Stomach (tissue), 9 donors: Measurements from ENCODE around the gene KAT2A. TPM values are rescaled to one million over a fixed set of nuclear protein-coding genes. Genes with fewer than 3 reads are reported as not detected.

Experiments used
- DNase-seq, 2 donors: peaks; one replicate each; pipeline versions ENCODE4 v3.0.0 to v3.0.0-alpha.2; 2013 to 2019
- H3K27ac ChIP-seq, 5 donors: fragments of 200-600 bp in 4 of 5; sonication (generic) in 4 of 5; one replicate each; pipeline ENCODE4 v1.5.1; 2013 to 2019; ENCODE audit warnings: mild to moderate bottlenecking in 1 of 5, moderate library complexity in 1 of 5
- H3K27me3 ChIP-seq, 3 donors: fragments of 200-600 bp; sonication (generic); one replicate each; pipeline ENCODE4 v1.5.1; 2017 to 2019; ENCODE audit warnings: mixed run types in 1 of 3
- H3K36me3 ChIP-seq, 4 donors: fragments of 200-600 bp; sonication (generic); 1 replicate in 3 of 4; 2 replicates in 1 of 4; pipeline ENCODE4 v1.5.1; 2016 to 2019
- H3K4me1 ChIP-seq, 4 donors: fragments of 200-600 bp; sonication (generic); one replicate each; pipeline ENCODE4 v1.5.1; 2016 to 2019
- H3K4me3 ChIP-seq, 4 donors: fragments of 200-600 bp; sonication (generic) in 3 of 4; one replicate each; pipeline ENCODE4 v1.5.1; 2016 to 2019; ENCODE audit warnings: mild to moderate bottlenecking in 1 of 4
- H3K9me3 ChIP-seq, 4 donors: fragments of 200-600 bp; sonication (generic); one replicate each; pipeline ENCODE4 v1.5.1; 2016 to 2019
- CTCF ChIP-seq, 7 experiments: fragments of 450-650 bp in 4 of 7; fragments of 200-600 bp in 3 of 7; sonication (generic) in 3 of 7; IDR thresholded peaks; one replicate each; pipeline ENCODE4 v1.5.1; 2016 to 2019; ENCODE audit warnings: antibody characterized with exemption in 7 of 7, control low read depth in 2 of 7, mild to moderate bottlenecking in 1 of 7
- EP300 ChIP-seq: sonication (generic); formaldehyde crosslinking; IDR thresholded peaks from one replicate; pipeline ENCODE4 v1.6.1; 2017; ENCODE audit warnings: antibody characterized with exemption
- POLR2A ChIP-seq, 4 donors: fragments of 450-650 bp; IDR thresholded peaks; one replicate each; pipeline ENCODE4 v1.6.1; 2016; ENCODE audit warnings: antibody characterized with exemption in 4 of 4, control low read depth in 2 of 4, mild to moderate bottlenecking in 1 of 4, moderate library complexity in 1 of 4
- POLR2AphosphoS5 ChIP-seq, 3 donors: sonication (generic); formaldehyde crosslinking; IDR thresholded peaks; one replicate each; pipeline ENCODE4 v1.6.1; 2016; ENCODE audit warnings: antibody characterized with exemption in 3 of 3
- WGBS, 5 donors: extraction: QIAGEN DNeasy Blood & Tissue Kit in 3 of 5; methylation state at CpG; one replicate each; pipeline versions ENCODE4 v1.1.5 to v1.1.7; 2013 to 2018; 5-methylcytosine and 5-hydroxymethylcytosine counted together
- intact Hi-C: fragments of 100-400 bp; cut with DNase I; formaldehyde crosslinking; loops from one replicate; pipeline ENCODE4 v1.15.1; 2023; ENCODE audit warnings: low total_unique reads
- polyA plus RNA-seq, 3 donors: library from polyadenylated mRNA; stranded (reverse); fragments of 200-250 nt; gene quantifications; one replicate each; pipeline ENCODE4 v1.2.3, GENCODE V29; 2013
- total RNA-seq, 5 donors: library from RNA; depleted of rRNA; stranded (reverse); fragments of >200 nt; gene quantifications; one replicate each; pipeline versions ENCODE4 v1.1.0 to v1.2.3, GENCODE V29; 2014 to 2016
- donor health status: healthy with polysubstance abuse.
- donor health status: Bipolar disorder and iron deficiency.
- donor health status: healthy.

The KAT2A gene
- total and polyA plus RNA-seq, 8 donors = 10.1 to 114 (median 57.3) TPM

GRCh38 chr17:42096360-42097111, 24.6 kb downstream of the KAT2A start:
- Histone ChIP-seq H3K4me1 (peaks cover 10 to 16% (median 12%) of the 10 kb centered on the region in 4 donors), H3K27me3 (peaks cover 0 to 57% (median 25%) of the 10 kb centered on the region in 3 donors), H3K4me3 (no peak overlapping the region), H3K9me3 (no peaks in the 10 kb centered on the region), H3K36me3 (no peaks in the 10 kb centered on the region), H3K27ac (no peak overlapping the region)
- intact Hi-C loops = no loop called here
- 45 to 62% (median 56%) methylated on average over 8 of the region's 8 CpGs for WGBS, 5 donors
- no peak for DNase-seq
- TF ChIP-seq CTCF (IDR thresholded peaks at IDR 0.05) (no peak), EP300 (no peak), POLR2AphosphoS5 (IDR thresholded peaks at IDR 0.05) (no peak), POLR2A (IDR thresholded peaks at IDR 0.05) (no peak)

- no peak for DNase-seq
- intact Hi-C loops = no loop called here
- WGBS, 5 donors = 84 to 90% (median 88%) methylated on average over 12 of the region's 12 CpGs
- Histone ChIP-seq H3K4me3 (no peak overlapping the region), H3K36me3 (no peaks in the 10 kb centered on the region), H3K4me1 (peaks cover 10 to 14% (median 12%) of the 10 kb centered on the region in 4 donors), H3K27me3 (peaks cover 0 to 65% (median 25%) of the 10 kb centered on the region in 3 donors), H3K27ac (no peak overlapping the region), H3K9me3 (no peaks in the 10 kb centered on the region)
- TF ChIP-seq POLR2AphosphoS5 (IDR thresholded peaks at IDR 0.05) (no peak), EP300 (no peak), CTCF (IDR thresholded peaks at IDR 0.05) (no peak), POLR2A (IDR thresholded peaks at IDR 0.05) (no peak)
Observed at GRCh38 chr17:42094375-42095069, 26.6 kb downstream of the KAT2A start.

- TF ChIP-seq POLR2AphosphoS5 (IDR thresholded peaks at IDR 0.05) = no peak
- Histone ChIP-seq H3K36me3 (no peaks in the 10 kb centered on the region), H3K4me1 (peaks cover 3 to 7% (median 5%) of the 10 kb centered on the region in 4 donors), H3K27ac (no peak overlapping the region), H3K9me3 (no peaks in the 10 kb centered on the region), H3K4me3 (no peak overlapping the region), H3K27me3 (peaks cover 0 to 71% (median 30%) of the 10 kb centered on the region in 3 donors)
- no peak for DNase-seq
- WGBS, 5 donors = 40 to 67% (median 54%) methylated on average over 4 to 6 of the region's 6 CpGs
- intact Hi-C loops = no loop called here
Observed at GRCh38 chr17:42092939-42093338, 28.2 kb downstream of the KAT2A start.

- Histone ChIP-seq H3K27ac (no peak overlapping the region), H3K9me3 (no peaks in the 10 kb centered on the region), H3K4me1 (no peaks in the 10 kb centered on the region), H3K27me3 (peaks cover 0 to 58% (median 13%) of the 10 kb centered on the region in 3 donors), H3K36me3 (no peaks in the 10 kb centered on the region), H3K4me3 (no peak overlapping the region)
- TF ChIP-seq POLR2AphosphoS5 (IDR thresholded peaks at IDR 0.05) (no peak), CTCF (IDR thresholded peaks at IDR 0.05) (no peak), POLR2A (IDR thresholded peaks at IDR 0.05) (no peak), EP300 (no peak)
- intact Hi-C loops = no loop called here
- DNase-seq = no peak
- WGBS, 5 donors = 85 to 95% (median 89%) methylated on average over 8 of the region's 8 CpGs
Observed at GRCh38 chr17:42090964-42091790, 30.0 kb downstream of the KAT2A start.
